ENCODE data around the gene SAFB2.

SAFB2 gene

GRCh38 chr19:5622465-5623396 is at the start of gene SAFB2, which contains the start of gene SAFB:
SAFB2 (minus strand) TSS chr19:5622776; CDS start chr19:5622715, 61 bp downstream.
SAFB (plus strand) TSS chr19:5623083; CDS start chr19:5623206, 123 bp downstream.
- peak; percentile 97 to 100 for DNase-seq (ENCODE audit: low spot score in 2 of 2)
- Mint-ChIP-seq H3K36me3 (ENCODE audit: insufficient read depth) (peaks cover 63% of the 10 kb centered on the region), H3K9me3 (no peaks in the 10 kb centered on the region), H3K27ac (ENCODE audit: low read depth) (peak within 1 kb of the TSS; percentile 100), H3K4me1 (peaks cover 74% of the 10 kb centered on the region), H3K4me3 (peak within 1 kb of the TSS; percentile 100), H3K27me3 (no peaks in the 10 kb centered on the region)
- peak; percentile 84 for ATAC-seq (replicated peaks; ENCODE audit: extremely low read depth, poor library complexity, severe bottlenecking)

GRCh38 chr19:5671600-5671999 is 49.0 kb upstream of the SAFB2 start:
- Mint-ChIP-seq H3K27me3 (no peaks in the 10 kb centered on the region), H3K27ac (ENCODE audit: low read depth) (no peak overlapping the region), H3K4me3 (no peak overlapping the region), H3K9me3 (no peaks in the 10 kb centered on the region), H3K36me3 (ENCODE audit: insufficient read depth) (peaks cover 36% of the 10 kb centered on the region), H3K4me1 (no peaks in the 10 kb centered on the region)
- DNase-seq (ENCODE audit: low spot score in 2 of 2) (no peak), ATAC-seq (replicated peaks; ENCODE audit: extremely low read depth, poor library complexity, severe bottlenecking) (no peak)

- ATAC-seq (replicated peaks; ENCODE audit: extremely low read depth, poor library complexity, severe bottlenecking) (no peak), DNase-seq (ENCODE audit: low spot score in 2 of 2) (no peak)
- no peak overlapping the region for H3K4me3 Mint-ChIP-seq
- no peaks in the 10 kb centered on the region for H3K9me3 Mint-ChIP-seq
- H3K36me3 Mint-ChIP-seq (ENCODE audit: insufficient read depth), result peaks cover 55% of the 10 kb centered on the region
- no peak overlapping the region for H3K27ac Mint-ChIP-seq (ENCODE audit: low read depth)
- H3K27me3 Mint-ChIP-seq, result no peaks in the 10 kb centered on the region
- H3K4me1 Mint-ChIP-seq, result no peaks in the 10 kb centered on the region
Observed at GRCh38 chr19:5669212-5669611, 46.6 kb upstream of the SAFB2 start.

GRCh38 chr19:5667751-5668271 is 45.2 kb upstream of the SAFB2 start:
- Mint-ChIP-seq H3K27me3 (no peaks in the 10 kb centered on the region), H3K9me3 (no peaks in the 10 kb centered on the region), H3K4me3 (no peak overlapping the region), H3K36me3 (ENCODE audit: insufficient read depth) (peaks cover 62% of the 10 kb centered on the region), H3K27ac (ENCODE audit: low read depth) (no peak overlapping the region), H3K4me1 (no peaks in the 10 kb centered on the region)
- ATAC-seq (replicated peaks; ENCODE audit: extremely low read depth, poor library complexity, severe bottlenecking), result no peak
- DNase-seq (ENCODE audit: low spot score in 2 of 2), result no peak

GRCh38 chr19:5666921-5667610 is 44.5 kb upstream of the SAFB2 start:
- no peaks in the 10 kb centered on the region for H3K27me3 Mint-ChIP-seq
- no peak overlapping the region for H3K4me3 Mint-ChIP-seq
- no peak overlapping the region for H3K27ac Mint-ChIP-seq (ENCODE audit: low read depth)
- no peaks in the 10 kb centered on the region for H3K4me1 Mint-ChIP-seq
- no peak for DNase-seq (ENCODE audit: low spot score in 2 of 2)
- no peak for ATAC-seq (replicated peaks; ENCODE audit: extremely low read depth, poor library complexity, severe bottlenecking)
- H3K36me3 Mint-ChIP-seq (ENCODE audit: insufficient read depth), result peaks cover 68% of the 10 kb centered on the region
- H3K9me3 Mint-ChIP-seq, result no peaks in the 10 kb centered on the region

- no peaks in the 10 kb centered on the region for H3K4me1 Mint-ChIP-seq
- peaks cover 76% of the 10 kb centered on the region for H3K36me3 Mint-ChIP-seq (ENCODE audit: insufficient read depth)
- H3K9me3 Mint-ChIP-seq, result no peaks in the 10 kb centered on the region
- no peaks in the 10 kb centered on the region for H3K27me3 Mint-ChIP-seq
- DNase-seq (ENCODE audit: low spot score in 2 of 2) (no peak), ATAC-seq (replicated peaks; ENCODE audit: extremely low read depth, poor library complexity, severe bottlenecking) (no peak)
- no peak overlapping the region for H3K4me3 Mint-ChIP-seq
- peak overlapping the region; percentile 61 for H3K27ac Mint-ChIP-seq (ENCODE audit: low read depth)
Observed at GRCh38 chr19:5665781-5666513, 43.4 kb upstream of the SAFB2 start.

- H3K27me3 Mint-ChIP-seq, result no peaks in the 10 kb centered on the region
- H3K4me1 Mint-ChIP-seq, result no peaks in the 10 kb centered on the region
- ATAC-seq (replicated peaks; ENCODE audit: extremely low read depth, poor library complexity, severe bottlenecking) (no peak), DNase-seq (ENCODE audit: low spot score in 2 of 2) (no peak)
- H3K27ac Mint-ChIP-seq (ENCODE audit: low read depth), result peak overlapping the region; percentile 61
- H3K9me3 Mint-ChIP-seq, result no peaks in the 10 kb centered on the region
- no peak overlapping the region for H3K4me3 Mint-ChIP-seq
- peaks cover 80% of the 10 kb centered on the region for H3K36me3 Mint-ChIP-seq (ENCODE audit: insufficient read depth)
Observed at GRCh38 chr19:5664515-5664914, 41.9 kb upstream of the SAFB2 start.

GRCh38 chr19:5663904-5664303 is 41.3 kb upstream of the SAFB2 start:
- Mint-ChIP-seq H3K27me3 (no peaks in the 10 kb centered on the region), H3K4me1 (no peaks in the 10 kb centered on the region), H3K9me3 (no peaks in the 10 kb centered on the region), H3K4me3 (no peak overlapping the region), H3K36me3 (ENCODE audit: insufficient read depth) (peaks cover 79% of the 10 kb centered on the region), H3K27ac (ENCODE audit: low read depth) (no peak overlapping the region)
- ATAC-seq (replicated peaks; ENCODE audit: extremely low read depth, poor library complexity, severe bottlenecking) (no peak), DNase-seq (ENCODE audit: low spot score in 2 of 2) (no peak)

- no peaks in the 10 kb centered on the region for H3K9me3 Mint-ChIP-seq
- no peak for DNase-seq (ENCODE audit: low spot score in 2 of 2)
- H3K4me3 Mint-ChIP-seq, result no peak overlapping the region
- peaks cover 84% of the 10 kb centered on the region for H3K36me3 Mint-ChIP-seq (ENCODE audit: insufficient read depth)
- H3K27ac Mint-ChIP-seq (ENCODE audit: low read depth), result peak overlapping the region; percentile 62
- no peaks in the 10 kb centered on the region for H3K27me3 Mint-ChIP-seq
- ATAC-seq (replicated peaks; ENCODE audit: extremely low read depth, poor library complexity, severe bottlenecking), result no peak
- no peaks in the 10 kb centered on the region for H3K4me1 Mint-ChIP-seq
Observed at GRCh38 chr19:5661483-5661882, 38.9 kb upstream of the SAFB2 start.

- ATAC-seq (replicated peaks; ENCODE audit: extremely low read depth, poor library complexity, severe bottlenecking), result no peak
- H3K9me3 Mint-ChIP-seq, result no peaks in the 10 kb centered on the region
- DNase-seq (ENCODE audit: low spot score in 2 of 2), result no peak
- H3K27ac Mint-ChIP-seq (ENCODE audit: low read depth), result no peak overlapping the region
- H3K4me1 Mint-ChIP-seq, result peaks cover 5% of the 10 kb centered on the region
- peaks cover 86% of the 10 kb centered on the region for H3K36me3 Mint-ChIP-seq (ENCODE audit: insufficient read depth)
- no peaks in the 10 kb centered on the region for H3K27me3 Mint-ChIP-seq
- no peak overlapping the region for H3K4me3 Mint-ChIP-seq
Observed at GRCh38 chr19:5655412-5655811, 32.8 kb upstream of the SAFB2 start.

GRCh38 chr19:5654931-5655330 is 32.4 kb upstream of the SAFB2 start:
- H3K36me3 Mint-ChIP-seq (ENCODE audit: insufficient read depth), result peaks cover 88% of the 10 kb centered on the region
- H3K4me3 Mint-ChIP-seq, result no peak overlapping the region
- no peaks in the 10 kb centered on the region for H3K27me3 Mint-ChIP-seq
- no peak overlapping the region for H3K27ac Mint-ChIP-seq (ENCODE audit: low read depth)
- H3K9me3 Mint-ChIP-seq, result no peaks in the 10 kb centered on the region
- ATAC-seq (replicated peaks; ENCODE audit: extremely low read depth, poor library complexity, severe bottlenecking), result no peak
- no peak for DNase-seq (ENCODE audit: low spot score in 2 of 2)
- peaks cover 5% of the 10 kb centered on the region for H3K4me1 Mint-ChIP-seq

GRCh38 chr19:5652261-5652660 is 29.7 kb upstream of the SAFB2 start:
- H3K4me3 Mint-ChIP-seq, result no peak overlapping the region
- H3K4me1 Mint-ChIP-seq, result peaks cover 12% of the 10 kb centered on the region
- DNase-seq (ENCODE audit: low spot score in 2 of 2) (no peak), ATAC-seq (replicated peaks; ENCODE audit: extremely low read depth, poor library complexity, severe bottlenecking) (no peak)
- H3K36me3 Mint-ChIP-seq (ENCODE audit: insufficient read depth), result peaks cover 83% of the 10 kb centered on the region
- H3K27ac Mint-ChIP-seq (ENCODE audit: low read depth), result no peak overlapping the region
- no peaks in the 10 kb centered on the region for H3K9me3 Mint-ChIP-seq
- H3K27me3 Mint-ChIP-seq, result no peaks in the 10 kb centered on the region
